Dedifferentiated amniotic fluid mesenchymal stem cell (primary cell): Measurements from ENCODE around the gene MTX1.
"Not testable (repeated sequence)": the region's sequence is repeated elsewhere in the genome, so short reads cannot be mapped to it uniquely, and the experiment has no call there.

Source experiments
- DNase-seq: peaks from one replicate; pipeline ENCODE4 v3.0.0-alpha.2; 2016; ENCODE audit errors: extremely low spot score

MTX1 gene

GRCh38 chr1:155189926-155190325 lies 18.6 kb upstream of the MTX1 start:
- DNase-seq = not testable (repeated sequence)

- no peak for DNase-seq
Measured at GRCh38 chr1:155191904-155192303, 16.6 kb upstream of the MTX1 start.

GRCh38 chr1:155192346-155193274 lies 15.9 kb upstream of the MTX1 start:
- no peak for DNase-seq

GRCh38 chr1:155193275-155193990 lies 15.1 kb upstream of the MTX1 start:
- peak; percentile 81 for DNase-seq

GRCh38 chr1:155193991-155194240 lies 14.6 kb upstream of the MTX1 start:
- DNase-seq = not testable (repeated sequence)

GRCh38 chr1:155195201-155196102 lies 13.0 kb upstream of the MTX1 start:
- no peak for DNase-seq

GRCh38 chr1:155196103-155196892 lies 12.2 kb upstream of the MTX1 start:
- no peak for DNase-seq

- no peak for DNase-seq
Measured at GRCh38 chr1:155196893-155197638, 11.4 kb upstream of the MTX1 start.

GRCh38 chr1:155197901-155198546 lies 10.5 kb upstream of the MTX1 start:
- DNase-seq = no peak

- DNase-seq = no peak
Measured at GRCh38 chr1:155198547-155198906, 10.0 kb upstream of the MTX1 start.

GRCh38 chr1:155199792-155200191 lies 8.7 kb upstream of the MTX1 start:
- DNase-seq = no peak

- DNase-seq = no peak
Measured at GRCh38 chr1:155200920-155201319, 7.6 kb upstream of the MTX1 start.

GRCh38 chr1:155202198-155202597 lies 6.3 kb upstream of the MTX1 start:
- DNase-seq = no peak

- no peak for DNase-seq
Measured at GRCh38 chr1:155202731-155203515, 5.6 kb upstream of the MTX1 start.

GRCh38 chr1:155205035-155205434 lies 3.5 kb upstream of the MTX1 start:
- DNase-seq = peak; percentile 5

GRCh38 chr1:155205969-155206593 lies 2.4 kb upstream of the MTX1 start:
- DNase-seq = no peak

- DNase-seq = peak; percentile 78
Measured at GRCh38 chr1:155206891-155207805, 1.3 kb upstream of the MTX1 start.
